GM13976 (cell line): ENCODE results near the gene URGCP.
A peak's percentile ranks its signal among the peaks of the same experiment; 100 is the strongest.

Source experiments
- DNase-seq: peaks from one replicate; pipeline ENCODE4 v3.0.0; 2012; ENCODE audit warnings: low spot score
- CTCF ChIP-seq: IDR thresholded peaks from 2 replicates; pipeline ENCODE4 v1.5.1; 2012; ENCODE audit warnings: borderline replicate concordance, mild to moderate bottlenecking; ENCODE audit not compliant: insufficient read depth; ENCODE audit errors: extremely low read depth, missing control alignments, control extremely low read depth
- in situ Hi-C: fragments of 300-500 bp; cut with MboI; formaldehyde crosslinking; loops from one replicate; pipeline ENCODE4 v1.12.0; 2022; ENCODE audit warnings: low sequenced_read_pairs, mixed read lengths, inconsistent platforms; ENCODE audit not compliant: unreplicated experiment

Gene URGCP

GRCh38 chr7:43876976-43877745, 29.2 kb downstream of the URGCP start:
- DNase-seq: no peak
- TF ChIP-seq CTCF: no peak
- in situ Hi-C loops: no loop called here

DNA sequence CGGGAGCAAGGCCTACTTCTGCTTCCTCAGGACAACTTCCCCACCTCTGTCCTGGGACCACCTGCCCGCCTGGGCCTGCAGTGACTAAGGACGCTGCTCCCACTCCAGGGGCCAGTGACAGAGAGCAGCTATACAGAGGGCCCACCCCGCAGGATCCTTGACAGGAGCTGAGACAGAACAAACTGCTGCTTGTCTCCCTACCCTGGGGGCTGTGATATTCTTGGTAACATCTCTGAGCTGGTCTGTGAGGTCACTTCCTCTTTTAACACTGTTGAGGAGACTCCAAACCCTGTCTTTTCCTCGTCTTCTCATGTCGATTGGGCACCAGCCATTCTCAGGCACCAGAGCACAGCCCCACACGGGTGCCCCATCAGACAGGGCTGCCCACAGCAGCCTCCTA, 30.2 kb downstream of the URGCP start:
- in situ Hi-C loops: no loop called here
- no peak for TF ChIP-seq CTCF
- peak; percentile 54 for DNase-seq

DNA sequence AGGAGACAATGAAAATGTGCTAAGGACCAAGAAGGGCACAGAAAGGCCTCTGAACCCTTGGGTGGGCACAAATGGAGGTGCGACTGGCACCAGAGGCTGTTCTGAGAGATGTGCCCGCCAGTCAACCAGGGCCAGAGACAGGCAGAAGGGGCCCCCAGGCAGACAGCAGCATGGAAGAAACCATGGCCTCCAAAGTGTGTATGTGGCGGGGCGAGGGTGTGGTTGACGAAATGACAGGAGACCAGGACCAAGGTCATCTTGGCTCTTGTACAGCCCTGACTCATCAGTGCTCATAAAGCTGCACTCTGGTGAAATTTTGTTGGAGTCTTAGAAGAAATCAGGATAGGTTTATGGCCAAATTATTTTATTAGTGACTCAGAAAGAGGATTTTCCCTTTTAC, 33.1 kb downstream of the URGCP start:
- DNase-seq: no peak
- in situ Hi-C loops: no loop called here
- no peak for TF ChIP-seq CTCF

- in situ Hi-C loops: no loop called here
- DNase-seq: no peak
- no peak for TF ChIP-seq CTCF
Observed at GRCh38 chr7:43872406-43873110, 33.8 kb downstream of the URGCP start.

DNA sequence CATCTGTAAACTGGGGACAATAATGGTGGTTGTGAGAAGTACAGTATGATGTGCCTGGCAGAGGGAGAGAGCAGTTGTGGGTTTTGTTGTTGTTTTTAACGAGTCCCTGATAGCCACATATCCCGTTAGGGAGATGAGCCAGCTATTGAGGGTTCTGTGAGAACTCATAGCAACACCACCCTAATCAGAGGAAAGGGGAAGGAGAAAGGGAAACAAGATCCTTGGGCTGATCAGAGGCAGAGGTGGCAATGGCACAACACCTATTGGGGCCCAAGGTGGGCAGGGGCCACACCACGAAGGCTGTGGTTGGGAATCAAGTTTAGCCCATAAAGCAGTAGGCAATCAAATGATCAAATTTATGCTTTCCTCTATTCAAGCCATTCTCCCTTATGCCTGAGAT, 35.3 kb downstream of the URGCP start:
- TF ChIP-seq CTCF: no peak
- in situ Hi-C loops: no loop called here
- no peak for DNase-seq

GRCh38 chr7:43870316-43870715, 36.1 kb downstream of the URGCP start:
- TF ChIP-seq CTCF: no peak
- in situ Hi-C loops: no loop called here
- no peak for DNase-seq
